ENCODE measurements around the gene TMEM179. TPM values are rescaled to one million over a fixed set of nuclear protein-coding genes. Genes with fewer than 3 reads are reported as not detected.

TMEM179 gene
- total and polyA plus RNA-seq, 12 donors, result 0.17 to 1.0 (median 0.39) TPM; not detected in 5

DNA sequence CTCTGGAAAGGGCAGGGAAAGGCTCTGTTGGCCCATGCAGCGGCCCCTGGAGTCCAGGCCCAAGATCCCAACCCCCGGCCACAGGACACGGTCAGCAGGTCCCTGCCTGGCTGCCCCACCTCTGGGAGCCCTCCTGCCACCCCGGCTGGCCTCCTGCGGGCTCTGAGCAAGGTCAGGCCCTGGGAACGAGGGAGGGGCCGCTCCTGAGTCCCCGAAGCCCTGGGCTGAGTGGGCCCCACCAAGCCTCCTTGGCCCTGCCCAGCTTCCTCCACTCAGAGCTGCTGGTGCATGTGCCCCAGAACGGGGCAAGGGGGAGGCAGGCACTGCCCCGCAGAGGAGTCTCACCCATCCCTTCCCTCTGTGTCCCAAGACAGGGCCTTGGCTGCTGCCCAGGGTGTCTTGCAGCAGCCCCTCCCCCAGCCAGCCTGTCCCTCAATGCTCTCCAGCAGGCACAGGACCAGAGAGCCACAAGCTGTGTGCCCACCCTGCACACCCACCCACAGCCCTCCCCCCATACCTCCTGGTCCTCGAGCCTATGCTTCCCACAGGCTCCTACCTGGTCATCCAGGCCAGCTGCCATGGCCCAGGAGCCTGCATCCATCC, 32.4 kb downstream of the TMEM179 start:
- H3K36me3 ChIP-seq, result no peaks in the 10 kb centered on the region
- intact Hi-C loops (cut with DNase I), result loop anchor here in 2 of 10 donors (5.0 to 10.0 kb wide), 2 partner anchors 480 to 497 kb away; no protein-coding TSS in a partner anchor
- no peak overlapping the region for H3K27ac ChIP-seq
- peaks cover 0 to 50% (median 25%) of the 10 kb centered on the region in 7 donors for H3K27me3 ChIP-seq
- H3K9me3 ChIP-seq, result no peaks in the 10 kb centered on the region
- 55 to 61% methylated on average over 11 of the region's 11 CpGs for WGBS, 2 donors
- H3K4me3 ChIP-seq, result no peak overlapping the region
- ATAC-seq (peak in 2 of 8 donors; percentile 1 to 23), DNase-seq (no peak)
- H3K4me1 ChIP-seq, result peaks cover 0 to 22% (median 8%) of the 10 kb centered on the region in 9 donors
- no peak for TF ChIP-seq CTCF (IDR thresholded peaks at IDR 0.05)

DNA sequence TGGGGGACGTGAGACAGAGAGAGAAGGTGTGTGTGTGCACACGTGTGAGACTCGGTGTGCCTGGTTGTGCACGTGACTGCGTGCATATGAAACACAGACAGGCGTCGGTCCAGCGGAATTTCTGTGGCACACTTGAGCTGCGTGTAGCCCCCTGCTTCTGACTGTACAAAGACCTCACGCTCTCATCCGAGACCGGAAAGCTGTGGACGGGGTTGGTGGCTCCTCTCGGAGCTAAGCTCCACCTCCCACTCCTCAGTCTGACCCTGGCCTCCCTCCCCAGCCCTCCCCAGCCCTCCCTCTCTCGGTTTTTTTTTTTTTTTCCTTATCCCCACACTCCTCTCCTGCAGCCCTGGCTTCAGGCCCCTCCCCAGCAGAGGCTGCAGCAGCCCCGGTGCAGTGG, 33.3 kb downstream of the TMEM179 start:
- intact Hi-C loops (cut with DNase I), result loop anchor here in 2 of 10 donors (5.0 to 10.0 kb wide), 2 partner anchors 479 to 496 kb away; no protein-coding TSS in a partner anchor
- no peak for TF ChIP-seq CTCF (IDR thresholded peaks at IDR 0.05)
- ATAC-seq (no peak), DNase-seq (no peak)
- peaks cover 0 to 45% (median 26%) of the 10 kb centered on the region in 7 donors for H3K27me3 ChIP-seq
- no peaks in the 10 kb centered on the region for H3K9me3 ChIP-seq
- H3K4me3 ChIP-seq, result no peak overlapping the region
- H3K27ac ChIP-seq, result no peak overlapping the region
- no peaks in the 10 kb centered on the region for H3K36me3 ChIP-seq
- 68 to 74% methylated on average over 16 of the region's 16 CpGs for WGBS, 2 donors
- peaks cover 0 to 17% (median 3%) of the 10 kb centered on the region in 9 donors for H3K4me1 ChIP-seq

DNA sequence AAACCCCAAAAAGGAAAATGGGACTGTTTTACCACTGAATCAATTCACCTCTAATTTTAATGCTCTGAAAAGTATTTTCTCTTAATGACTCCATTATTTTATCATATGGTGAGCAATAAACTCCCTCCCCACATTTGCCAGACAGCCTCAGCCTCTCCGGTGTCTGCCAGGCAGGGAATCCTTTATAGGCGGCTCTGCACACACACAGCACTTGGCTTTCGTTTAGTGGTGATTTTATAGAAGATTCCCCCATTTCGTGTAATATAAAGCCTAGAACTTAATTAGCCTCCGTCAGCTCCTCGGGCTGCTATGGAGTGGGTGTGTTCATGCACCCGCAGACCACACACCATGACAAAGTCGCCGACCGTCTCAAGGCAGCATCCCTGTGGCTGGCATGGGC, 35.1 kb downstream of the TMEM179 start:
- no peaks in the 10 kb centered on the region for H3K36me3 ChIP-seq
- intact Hi-C loops (cut with DNase I), result loop anchor here in 3 of 10 donors (5.0 to 10.0 kb wide), 3 partner anchors 63 to 492 kb away; no protein-coding TSS in a partner anchor
- H3K9me3 ChIP-seq, result no peaks in the 10 kb centered on the region
- 67 to 70% methylated on average over 10 of the region's 10 CpGs for WGBS, 2 donors
- ATAC-seq (no peak), DNase-seq (no peak)
- no peak overlapping the region for H3K27ac ChIP-seq
- H3K4me1 ChIP-seq, result peaks cover 0 to 27% (median 8%) of the 10 kb centered on the region in 9 donors
- no peak overlapping the region for H3K4me3 ChIP-seq
- TF ChIP-seq CTCF (IDR thresholded peaks at IDR 0.05), result no peak
- H3K27me3 ChIP-seq, result peaks cover 0 to 54% (median 32%) of the 10 kb centered on the region in 7 donors

- H3K4me1 ChIP-seq, result peaks cover 3 to 27% (median 15%) of the 10 kb centered on the region in 9 donors
- H3K27me3 ChIP-seq, result peaks cover 0 to 55% (median 32%) of the 10 kb centered on the region in 7 donors
- no peaks in the 10 kb centered on the region for H3K9me3 ChIP-seq
- H3K27ac ChIP-seq, result no peak overlapping the region
- DNase-seq (no peak), ATAC-seq (no peak)
- H3K4me3 ChIP-seq, result no peak overlapping the region
- intact Hi-C loops (cut with DNase I), result loop anchor here in 3 of 10 donors (5.0 to 10.0 kb wide), 3 partner anchors 64 to 491 kb away; no protein-coding TSS in a partner anchor
- 77 to 87% methylated on average over 11 of the region's 11 CpGs for WGBS, 2 donors
- TF ChIP-seq CTCF (IDR thresholded peaks at IDR 0.05), result no peak
- H3K36me3 ChIP-seq, result no peaks in the 10 kb centered on the region
Measured at GRCh38 chr14:104568620-104569019, 36.0 kb downstream of the TMEM179 start.
